GM21825 (cell line): Measurements from ENCODE around the gene DAP.

Experiments used
- ATAC-seq: cut with Tn5 transposase; IDR thresholded peaks from one replicate; pipeline ENCODE4 v1.9.1; 2021; ENCODE audit warnings: mild to moderate bottlenecking, moderate library complexity; ENCODE audit not compliant: unreplicated experiment

The DAP gene

DNA sequence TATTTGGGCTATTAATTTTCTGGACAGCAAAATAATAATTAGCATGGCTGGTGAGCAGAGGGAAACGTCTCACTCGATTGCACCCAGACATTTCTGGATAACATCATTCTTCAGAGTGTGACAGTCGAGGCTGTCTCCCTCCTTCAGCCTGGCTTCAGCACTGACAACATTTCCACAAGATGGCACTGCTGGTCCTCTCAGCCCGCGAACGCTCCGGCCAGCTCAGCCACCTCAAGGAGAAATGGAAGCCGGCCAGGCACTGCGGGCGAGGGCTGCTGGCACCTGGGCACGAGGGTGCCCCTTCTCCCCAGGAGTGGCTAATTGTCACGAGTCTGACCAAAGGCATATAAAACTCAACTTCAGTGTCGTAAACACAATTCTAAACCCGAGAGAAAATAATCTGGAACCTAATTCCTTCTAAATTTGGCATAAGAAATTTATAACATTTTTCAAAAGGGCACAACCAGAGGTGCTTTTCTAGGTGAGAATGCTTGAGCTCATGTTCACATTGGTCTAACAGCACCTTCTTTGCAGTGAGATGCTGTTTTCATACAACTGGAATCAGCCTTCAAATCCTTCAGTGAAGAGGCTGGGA lies 65.9 kb downstream of the DAP start:
- peak; percentile 36 for ATAC-seq

DNA sequence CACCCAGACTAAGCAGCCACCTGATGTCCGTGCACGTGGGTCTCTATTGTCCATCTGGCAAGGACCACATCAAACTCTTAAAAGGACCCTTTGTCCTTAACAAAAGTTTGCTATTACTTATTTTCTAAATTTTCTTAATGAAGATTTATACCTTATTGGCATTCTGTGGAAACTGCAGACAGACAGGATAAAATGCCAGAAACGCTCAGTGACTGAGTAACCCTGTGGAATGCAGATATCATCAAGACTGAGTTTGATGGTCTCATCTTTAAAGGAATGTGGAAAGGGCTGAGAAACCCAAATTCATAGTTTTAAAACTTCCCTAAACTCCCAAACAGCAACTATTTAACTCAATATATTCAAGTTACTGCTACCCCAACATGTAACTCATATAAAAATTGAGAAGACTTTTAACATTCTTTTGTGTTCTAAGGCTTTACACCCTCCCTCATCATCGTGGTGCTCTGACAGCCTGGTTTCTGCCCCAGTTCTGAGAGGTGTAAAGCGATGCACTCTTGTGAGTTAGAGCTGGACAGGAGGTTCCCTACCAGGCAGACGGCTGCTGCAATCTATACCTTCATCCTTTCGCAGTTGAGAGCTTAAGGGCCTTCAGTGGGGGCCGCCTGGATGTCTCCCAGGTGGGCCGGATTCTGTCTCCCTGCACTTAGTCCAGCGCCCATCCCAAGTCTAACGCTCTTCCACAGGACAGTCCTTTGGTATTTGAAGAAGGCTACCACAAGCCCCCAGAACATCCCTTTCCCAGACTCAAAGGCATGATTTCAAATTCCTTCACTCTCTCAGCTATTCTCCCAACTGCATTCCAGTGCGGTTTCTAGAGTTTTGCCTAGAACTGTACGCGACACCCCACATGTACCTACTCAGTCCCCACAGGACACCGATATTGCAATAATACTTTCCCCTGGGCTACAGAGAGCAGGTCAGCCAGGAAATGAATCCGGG lies 68.9 kb downstream of the DAP start:
- no peak for ATAC-seq

DNA sequence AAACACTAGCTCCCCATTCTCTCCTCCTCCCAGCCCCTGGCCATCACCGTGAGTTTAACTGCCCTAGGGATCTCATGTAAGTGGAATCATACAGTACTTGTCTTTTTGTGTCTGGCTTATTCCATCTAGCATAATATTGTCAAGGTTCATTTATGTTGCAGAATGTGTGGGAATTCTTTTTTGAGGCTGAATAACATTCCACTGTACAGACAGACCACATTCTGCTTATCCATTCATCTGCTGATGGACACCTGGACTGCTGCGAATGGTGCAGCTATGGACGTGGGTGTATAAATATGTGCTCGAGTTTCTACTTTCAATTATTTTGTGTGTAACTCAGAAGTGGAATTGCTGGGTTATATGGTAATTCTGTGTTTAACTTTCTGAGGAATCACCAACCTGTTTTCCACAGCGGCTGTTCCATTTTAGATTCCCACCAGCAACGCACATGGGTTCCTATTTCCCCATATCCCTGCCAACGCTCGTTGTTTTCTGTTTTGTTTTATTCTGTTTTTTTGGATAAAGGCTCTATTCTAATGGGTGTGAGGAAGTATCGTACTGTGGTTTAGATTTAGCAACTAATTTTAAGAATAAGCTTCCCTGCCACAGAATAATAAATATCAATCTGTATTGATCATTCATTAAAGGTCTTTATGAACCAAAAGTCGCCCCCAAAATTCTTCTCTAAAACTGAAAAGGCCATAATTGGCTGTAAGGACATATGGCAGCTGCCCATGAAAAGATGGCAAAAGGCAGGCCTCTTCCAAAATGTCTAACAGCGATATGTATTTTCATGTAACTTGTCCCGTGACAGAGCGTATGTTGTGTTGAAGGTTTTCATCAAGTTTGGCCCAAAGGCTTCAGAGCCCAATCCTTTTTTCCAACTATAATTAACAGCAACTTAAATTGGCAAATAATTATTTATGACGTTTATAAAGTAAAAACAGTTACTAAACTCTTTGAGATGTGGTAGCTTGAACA lies 70.3 kb downstream of the DAP start:
- ATAC-seq: no peak

DNA sequence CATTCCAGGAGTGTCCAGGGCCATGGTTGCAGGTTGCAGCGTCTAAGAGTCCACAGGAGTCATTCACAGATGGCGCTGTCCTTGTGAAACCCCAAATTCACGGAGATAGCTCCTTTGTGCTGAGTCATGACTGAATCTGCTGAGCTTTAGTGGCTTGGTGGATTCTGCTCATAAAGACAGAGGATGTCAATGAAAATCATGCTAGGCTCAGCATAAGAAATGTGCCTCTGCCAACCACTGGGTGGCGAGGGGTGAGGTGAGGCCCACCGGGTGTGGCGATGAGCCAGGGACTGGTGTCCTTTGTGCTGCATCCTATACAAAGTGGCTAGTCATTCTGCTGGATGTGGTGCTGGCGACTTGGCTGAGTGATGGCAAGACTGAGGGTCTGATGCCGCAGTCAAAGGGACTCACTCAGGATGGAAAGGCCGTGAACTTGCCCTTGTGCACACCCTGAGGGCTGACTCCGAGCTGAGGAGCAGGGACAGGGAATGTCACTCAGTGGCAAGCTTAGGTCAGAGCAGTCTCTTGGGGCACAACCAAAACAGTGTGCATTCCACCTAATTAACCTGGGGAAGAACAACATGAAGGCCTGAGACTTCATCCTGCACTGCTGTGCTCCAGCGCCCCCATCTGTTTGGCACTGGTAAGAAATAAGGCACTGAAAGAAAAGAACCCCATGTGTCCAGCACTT lies 71.5 kb downstream of the DAP start:
- ATAC-seq: no peak

DNA sequence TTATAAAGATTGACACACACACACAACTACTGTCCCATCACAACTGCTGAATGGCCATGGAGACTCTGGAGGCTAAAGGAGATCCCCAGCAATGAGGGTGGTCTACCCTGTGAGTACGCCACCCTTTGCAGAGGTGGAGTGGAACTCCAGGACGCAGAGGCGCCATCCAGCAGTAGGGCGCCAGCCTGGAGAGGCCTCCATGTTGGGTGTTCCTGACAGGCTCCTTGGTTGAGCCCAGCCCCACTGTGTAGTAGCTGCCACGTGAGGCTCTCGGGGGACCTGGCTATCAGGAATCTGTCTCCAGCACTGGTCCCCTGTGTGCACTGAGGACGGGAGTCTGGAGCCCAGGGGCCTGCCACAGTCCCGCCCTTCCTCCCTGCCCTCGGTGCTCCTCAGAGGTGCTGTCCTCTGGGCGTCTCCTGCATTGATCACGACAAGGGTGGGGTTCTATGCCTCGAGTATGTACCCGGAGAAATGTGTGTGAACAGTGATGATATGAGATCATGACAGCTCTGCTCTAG lies 72.3 kb downstream of the DAP start:
- no peak for ATAC-seq

DNA sequence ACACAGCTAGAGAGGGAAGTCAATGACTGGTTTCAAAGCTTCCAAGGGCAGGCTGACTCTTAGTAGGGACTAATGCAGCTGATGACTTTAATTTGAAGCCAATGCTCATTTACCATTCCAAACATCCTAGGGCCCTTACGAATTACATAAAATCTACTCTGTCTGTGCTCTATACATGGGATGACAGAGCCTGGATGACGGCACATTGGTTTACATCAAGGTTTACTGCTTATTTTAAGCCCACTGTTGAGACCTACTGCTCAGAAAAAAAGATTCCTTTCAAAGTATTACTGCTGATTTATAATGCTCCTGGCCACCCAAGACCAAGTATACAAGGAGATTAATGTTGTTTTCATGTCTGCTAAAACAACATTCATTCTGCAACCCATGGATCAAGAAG lies 74.1 kb downstream of the DAP start:
- ATAC-seq: no peak

DNA sequence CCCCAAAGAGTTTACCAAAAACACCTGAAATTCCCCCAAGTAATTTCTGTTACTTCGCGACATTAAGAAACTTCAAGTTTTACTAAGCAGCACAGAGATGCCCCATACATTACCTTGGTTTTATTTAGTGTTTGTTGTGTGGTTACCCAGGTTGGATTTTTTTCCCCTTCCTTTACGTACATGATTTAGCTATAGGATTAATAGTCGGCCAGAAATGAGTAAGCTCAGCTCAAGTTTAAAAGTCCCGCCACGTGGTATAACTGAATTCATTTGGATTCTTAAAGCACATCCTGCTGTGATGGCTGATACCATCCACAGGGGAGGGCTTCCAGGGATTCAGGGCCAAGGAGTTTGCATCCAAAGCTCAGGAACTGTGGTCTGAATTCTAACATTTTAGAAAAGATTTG lies 75.9 kb downstream of the DAP start:
- peak; percentile 74 for ATAC-seq

DNA sequence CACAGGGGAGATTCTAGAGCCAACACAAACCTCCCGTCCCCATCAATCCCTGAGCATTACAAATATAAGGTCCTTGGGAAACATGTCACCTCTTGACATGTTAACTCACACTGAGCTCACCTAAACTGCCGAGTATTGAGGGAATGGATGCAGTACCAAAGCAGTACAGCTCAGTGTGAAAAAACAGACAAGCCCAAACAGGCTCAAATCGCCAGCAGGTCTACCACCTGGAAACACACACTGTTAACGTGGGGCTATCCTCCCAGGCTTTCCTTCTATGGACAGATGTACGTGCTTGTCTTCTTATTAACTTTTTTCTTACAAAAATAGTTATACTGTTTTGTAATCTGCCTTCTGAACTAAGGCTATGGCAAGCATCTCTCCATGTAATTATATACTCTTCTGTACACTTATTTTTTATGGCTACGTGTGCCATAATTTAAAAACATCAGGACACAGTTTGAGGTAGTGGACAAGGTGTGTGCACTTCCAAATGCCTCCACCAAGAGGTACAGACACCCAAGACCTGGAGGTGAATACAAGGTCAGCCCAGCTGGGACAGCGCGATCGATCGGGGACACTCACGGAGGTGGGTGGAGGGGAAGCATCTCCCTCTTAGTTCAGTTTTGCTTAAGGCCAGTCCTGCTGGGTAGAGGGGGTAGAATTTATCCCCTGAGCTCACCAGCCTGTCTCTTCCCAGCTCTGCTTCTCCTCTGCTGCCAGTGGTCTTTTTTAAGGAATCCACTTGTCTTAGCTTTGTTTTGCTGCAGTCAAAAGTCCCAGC lies 76.5 kb downstream of the DAP start:
- ATAC-seq: peak; percentile 51

DNA sequence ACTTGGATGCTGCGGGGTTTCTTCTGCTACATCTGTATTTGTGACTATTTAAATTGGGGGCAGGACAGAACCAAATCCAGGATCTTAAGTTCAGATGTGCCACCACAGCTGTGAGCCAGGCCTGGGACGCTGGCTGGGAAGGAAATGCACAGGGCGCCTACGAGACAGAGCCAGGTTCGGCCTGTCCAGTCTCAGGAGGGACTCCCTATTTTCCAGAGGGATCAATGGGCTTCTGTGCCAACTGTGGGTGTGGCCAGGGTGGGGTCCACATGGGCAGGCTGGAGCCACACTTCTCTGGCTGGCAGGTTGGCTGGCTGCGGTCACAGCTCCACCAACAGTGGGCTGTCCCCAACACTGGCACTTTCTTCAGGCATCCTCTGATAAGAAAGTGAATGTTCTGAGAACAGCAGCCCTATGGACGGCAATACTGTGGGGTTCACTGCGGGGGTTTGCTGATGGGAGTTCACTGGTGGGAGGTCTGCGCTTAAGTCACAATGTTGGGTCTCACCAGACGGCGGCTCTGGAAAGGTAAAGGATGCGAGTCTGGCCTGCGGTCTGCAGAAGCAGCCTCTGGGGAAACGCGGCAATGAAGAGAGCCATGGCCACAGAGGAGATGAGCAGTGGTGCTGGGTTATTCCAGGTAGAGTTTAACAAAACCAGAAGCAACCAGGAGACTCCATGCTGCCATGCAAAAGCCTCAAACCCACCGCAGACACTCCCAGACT lies 78.1 kb downstream of the DAP start:
- no peak for ATAC-seq

DNA sequence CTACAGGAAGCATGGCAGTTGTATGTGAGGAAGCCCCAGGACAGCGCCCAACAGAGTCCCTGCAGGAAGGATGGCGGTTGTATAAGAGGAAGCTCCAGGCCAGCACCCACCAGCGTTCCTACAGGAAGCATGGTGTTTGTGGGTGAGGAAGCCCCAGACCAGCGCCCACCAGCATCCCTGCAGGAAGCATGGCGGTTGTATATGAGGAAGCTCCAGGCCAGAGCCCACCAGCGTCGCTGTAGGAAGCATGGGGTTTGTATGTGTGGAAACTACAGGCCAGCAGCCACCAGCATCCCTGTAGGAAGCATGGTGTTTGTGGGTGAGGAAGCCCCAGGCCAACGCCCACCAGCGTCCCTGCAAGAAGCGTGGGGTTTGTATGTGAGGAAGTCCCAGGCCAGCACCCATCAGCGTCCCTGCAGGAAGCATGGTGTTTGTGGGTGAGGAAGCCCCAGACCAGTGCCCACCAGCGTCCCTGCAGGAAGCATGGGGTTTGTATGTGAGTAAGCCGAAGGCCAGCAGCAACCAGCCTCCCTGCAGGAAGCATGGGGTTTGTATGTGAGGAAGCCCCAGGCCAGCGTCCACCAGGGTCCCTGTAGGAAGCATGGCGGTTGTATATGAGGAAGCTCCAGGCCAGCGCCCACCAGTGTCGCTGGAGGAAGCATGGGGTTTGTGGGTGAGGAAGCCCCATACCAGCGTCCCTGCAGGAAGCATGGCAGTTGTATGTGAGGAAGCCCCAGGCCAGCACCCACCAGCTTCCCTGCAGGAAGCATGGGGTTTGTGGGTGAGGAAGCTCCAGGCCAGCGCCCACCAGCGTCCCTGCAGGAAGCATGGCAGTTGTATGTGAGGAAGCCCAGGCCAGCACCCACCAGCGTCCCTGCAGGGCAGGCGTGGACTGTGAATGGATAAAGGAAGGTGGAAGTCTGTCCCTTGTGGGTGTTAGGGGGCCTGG lies 79.0 kb downstream of the DAP start:
- no peak for ATAC-seq

DNA sequence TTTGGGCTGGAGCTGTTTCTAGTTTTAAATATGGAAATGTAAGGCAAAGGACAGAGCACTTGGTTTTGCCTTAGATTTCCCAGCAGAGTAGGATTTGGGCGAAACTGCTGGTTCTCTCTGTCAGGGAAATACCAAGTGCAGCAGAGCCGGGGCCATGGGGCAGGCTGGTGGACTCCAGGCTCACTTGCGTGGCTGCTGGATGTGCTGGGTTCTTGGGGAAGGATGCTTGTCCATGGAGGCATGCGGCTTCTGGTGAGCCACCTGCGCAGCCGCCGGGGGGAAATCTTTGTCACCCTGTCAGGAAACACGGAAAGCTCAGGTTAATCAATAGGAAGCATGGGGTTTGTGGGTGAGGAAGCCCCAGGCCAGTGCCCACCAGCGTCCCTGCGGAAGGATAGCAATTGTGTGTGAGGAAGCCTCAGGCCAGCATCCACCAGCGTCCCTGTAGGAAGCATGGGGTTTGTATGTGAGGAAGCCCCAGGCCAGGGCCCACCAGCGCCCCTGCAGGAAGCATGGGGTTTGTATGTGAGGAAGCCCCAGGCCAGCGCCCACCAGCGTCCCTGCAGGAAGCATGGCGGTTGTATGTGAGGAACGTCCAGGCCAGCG lies 80.1 kb downstream of the DAP start:
- no peak for ATAC-seq

DNA sequence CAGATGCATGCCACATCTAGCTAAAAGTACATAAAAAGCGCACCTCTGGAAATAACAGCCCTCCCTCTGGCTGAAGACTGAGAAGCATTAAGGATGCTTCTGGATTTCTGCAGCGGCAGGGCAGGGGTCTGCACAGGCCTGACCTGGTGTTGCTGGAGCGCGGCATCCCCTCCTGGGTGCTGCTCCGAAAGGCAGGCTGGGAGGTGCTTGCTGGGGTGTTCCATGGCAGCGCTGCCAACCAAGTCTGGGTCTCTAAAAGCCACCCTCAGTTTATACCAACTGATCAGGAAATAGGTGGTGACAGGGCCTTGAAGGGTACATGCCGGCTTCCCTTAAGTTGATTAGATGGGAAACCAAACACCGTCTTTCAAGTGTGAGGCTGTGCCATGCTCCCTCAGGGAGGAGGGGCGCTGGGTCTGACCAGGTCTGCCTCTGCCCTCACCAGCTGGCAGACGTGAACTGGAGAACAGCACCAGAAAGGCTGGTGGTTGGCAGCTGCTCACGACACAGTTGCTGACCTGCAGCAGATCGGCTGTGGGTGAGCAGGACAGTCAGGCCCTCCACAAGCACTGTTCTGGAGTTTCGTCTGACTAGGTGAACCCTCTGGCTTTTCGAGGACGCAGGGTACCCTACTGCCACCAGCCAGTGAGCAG lies 81.6 kb downstream of the DAP start:
- no peak for ATAC-seq

DNA sequence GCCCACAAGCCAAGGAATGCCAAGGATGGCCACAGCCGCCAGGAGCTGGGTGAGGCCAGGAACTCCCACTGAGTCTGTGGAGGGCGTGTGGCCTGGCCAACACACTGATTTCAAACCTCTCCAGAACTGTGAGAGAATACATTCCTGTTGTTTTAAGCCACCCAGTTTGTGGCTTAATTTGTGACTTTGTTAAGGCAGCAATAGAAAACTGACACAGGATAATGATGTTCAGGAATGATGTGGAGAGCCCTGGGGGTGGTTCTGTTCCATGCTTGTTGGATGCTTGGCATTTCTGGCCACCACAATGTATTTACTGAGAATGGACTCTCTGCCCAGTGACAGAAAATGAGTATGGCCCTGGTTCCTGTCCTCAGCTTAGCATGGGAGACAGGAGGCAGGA lies 82.8 kb downstream of the DAP start:
- ATAC-seq: no peak

DNA sequence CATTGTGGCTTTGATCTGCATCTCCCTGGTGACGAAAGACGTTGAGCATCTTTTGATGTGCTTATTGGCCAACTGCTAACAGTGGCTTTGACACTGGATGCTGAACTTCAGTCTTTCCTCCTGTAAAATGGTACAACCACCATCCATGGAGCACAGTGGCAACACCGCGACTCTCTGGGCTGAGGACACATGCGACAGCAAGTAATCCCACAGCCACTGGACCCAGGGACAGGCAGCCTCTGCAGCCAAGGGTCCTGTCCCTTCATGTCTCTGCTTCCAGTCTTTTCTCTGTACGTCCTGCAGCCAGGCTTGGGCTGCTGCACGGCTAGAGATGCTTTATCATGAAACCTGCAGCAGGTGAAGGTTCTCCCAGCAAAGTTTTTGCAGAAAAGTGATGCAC lies 83.5 kb downstream of the DAP start:
- ATAC-seq: no peak

DNA sequence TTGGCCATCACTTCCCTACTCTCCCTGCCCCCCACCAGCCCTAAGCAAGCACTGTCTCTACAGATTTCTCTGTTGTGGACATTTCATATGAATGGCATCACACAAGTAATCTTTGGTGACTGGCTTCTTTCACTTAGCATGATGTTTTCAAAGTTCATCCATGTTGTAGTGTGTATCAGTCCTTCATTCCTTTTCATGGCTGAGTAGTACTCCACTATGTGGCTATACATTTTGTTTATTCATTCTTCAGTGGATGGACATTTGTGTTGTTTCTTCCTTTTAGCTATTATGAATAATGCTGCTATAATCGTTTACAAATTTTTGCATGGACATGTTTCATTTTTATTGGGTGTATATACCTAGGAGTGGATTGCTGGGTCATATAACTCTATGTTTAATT lies 84.1 kb downstream of the DAP start:
- no peak for ATAC-seq

DNA sequence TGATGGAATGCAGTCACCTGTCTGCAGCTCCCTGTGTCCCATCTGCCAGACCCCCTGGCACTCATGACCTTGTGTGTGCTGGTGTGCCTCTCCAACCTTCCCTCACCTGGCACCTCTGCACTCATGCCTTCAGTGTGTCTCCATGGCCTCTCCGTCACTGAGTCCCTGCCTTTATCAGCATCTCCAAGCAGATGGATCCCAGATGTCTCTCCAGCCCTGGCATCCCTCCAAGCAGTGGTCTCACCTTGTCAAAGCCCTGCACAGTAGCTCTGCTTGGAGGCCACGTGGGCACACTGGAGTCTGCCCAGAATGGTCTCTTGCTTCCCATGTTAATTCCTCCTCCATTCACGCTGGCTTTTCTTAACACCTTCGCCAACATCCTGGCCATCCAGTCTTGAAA lies 84.8 kb downstream of the DAP start:
- no peak for ATAC-seq

DNA sequence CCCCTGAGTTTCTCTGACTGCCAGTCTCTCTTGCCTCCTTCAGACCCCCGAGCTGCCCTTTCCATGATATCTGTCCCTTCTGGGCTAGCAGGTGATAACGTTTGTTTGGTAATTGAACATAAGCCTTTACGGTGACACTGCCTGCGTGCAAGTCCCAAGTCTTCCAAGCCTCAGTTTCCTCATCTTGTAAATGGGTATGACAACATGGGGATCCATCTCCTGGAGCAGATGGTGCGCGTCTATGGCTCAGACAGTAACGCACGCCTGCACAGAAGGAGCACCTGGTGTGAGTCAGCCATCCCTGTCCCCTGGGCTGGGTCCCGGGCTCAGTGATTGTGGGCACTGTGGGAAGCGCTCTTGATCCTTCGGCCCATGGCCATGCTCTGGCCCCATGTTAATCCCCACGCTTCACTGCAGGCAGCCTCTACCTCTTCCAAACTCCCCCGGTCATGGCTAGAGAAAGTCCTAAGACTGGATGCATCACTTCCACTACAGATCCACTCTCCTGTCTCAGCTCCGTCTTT lies 85.8 kb downstream of the DAP start:
- ATAC-seq: no peak
